ENCODE data around the gene FBLN5.
"Not testable (repeated sequence)": the region's sequence is repeated elsewhere in the genome, so short reads cannot be mapped to it uniquely, and the experiment has no call there.

Gene FBLN5

DNA sequence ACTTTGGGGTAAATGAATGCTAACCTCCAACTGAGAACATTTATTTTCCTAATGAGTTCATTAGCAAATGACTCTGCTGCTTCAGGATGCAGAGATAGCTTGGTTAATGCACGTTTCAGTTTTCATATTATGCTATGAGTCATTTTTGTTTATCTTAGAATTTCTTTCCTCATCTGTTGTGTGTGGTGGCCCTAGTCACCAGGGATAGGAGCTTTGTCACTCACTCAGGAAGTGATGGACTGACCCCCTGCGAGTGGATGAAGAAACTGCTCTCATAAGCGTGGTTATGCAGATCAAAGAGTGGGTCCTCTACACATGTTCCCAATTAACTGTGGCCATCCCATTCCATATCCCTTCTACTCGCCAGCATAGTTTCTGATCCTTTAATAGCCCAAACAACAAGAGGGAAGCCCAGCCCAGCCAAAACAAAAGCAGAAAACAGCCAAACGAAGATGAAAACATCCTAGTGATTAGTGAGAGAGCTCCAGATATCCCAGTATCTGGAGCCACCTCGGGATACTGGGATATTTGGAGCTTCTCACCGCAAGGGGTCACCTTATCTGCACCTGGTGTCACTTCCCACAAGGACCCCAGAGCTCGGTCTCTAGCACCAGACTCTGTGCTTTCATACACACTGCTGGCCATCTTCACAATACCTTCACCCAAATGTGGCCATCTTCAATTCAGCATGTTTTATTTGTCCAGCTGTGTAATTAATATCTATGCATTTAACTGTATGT lies 88.8 kb downstream of the FBLN5 start:
- peak; percentile 72 for DNase-seq

DNA sequence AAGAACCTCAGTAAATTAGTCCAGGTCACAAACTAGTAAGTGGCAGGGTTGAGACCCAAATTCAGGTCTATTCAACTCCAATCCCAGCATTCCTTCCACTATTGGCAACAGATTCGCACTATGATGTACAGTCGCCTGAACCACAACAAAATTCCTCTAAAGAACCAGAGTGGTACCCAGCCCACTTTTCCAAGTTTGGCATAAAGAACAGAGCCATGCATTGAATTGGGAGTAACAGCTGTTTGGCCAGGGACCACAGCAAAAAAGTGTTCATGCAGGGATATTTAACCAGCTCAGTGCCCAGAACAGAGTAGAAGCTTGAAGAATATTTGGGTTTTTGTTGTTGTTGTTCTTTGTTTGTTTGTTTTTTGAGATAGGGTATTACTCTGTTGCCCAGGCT lies 89.9 kb downstream of the FBLN5 start:
- DNase-seq = no peak

GRCh38 chr14:91854327-91854934 lies 93.1 kb downstream of the FBLN5 start:
- no peak for DNase-seq

DNA sequence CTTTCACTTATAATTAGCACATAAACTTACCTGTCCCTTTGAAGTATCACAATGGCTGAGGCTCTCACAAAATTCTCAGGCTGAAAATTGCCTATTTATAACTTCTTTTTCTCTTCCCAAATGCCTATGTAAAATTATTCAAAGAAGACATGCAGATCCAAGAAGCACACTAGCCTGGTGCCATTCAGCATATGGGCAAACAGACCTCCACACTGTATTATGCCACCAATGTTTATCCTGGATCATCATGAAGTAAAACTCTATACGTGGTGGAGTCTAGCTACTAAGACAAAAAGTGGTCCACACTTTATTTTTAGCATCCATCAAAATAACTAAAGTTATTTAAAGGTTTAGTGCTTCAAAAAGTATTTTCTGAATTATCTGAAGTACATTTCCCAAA lies 95.9 kb downstream of the FBLN5 start:
- DNase-seq = no peak

DNA sequence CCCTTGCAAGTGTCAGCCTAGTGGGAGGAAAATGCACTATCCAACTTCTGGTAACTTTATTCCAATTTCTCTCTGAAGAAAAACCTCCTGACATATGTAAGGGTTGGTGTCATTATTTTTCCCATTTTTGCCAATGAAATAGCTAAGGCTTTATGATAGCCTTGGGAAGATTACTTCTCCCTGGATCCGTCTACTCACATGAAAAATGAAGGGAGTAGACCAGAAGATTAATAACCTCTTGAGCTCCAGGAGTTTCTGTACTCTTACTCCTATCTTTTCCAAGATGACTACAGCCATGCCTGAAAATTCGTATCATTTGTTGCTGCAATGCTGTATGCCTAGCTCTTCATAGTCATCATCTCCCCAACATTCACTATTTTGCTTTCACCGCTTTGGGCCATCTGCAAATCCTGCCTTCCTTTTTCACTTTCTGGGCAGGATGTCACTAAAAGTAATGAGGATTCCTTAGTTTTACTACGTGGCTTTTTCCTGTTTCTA lies 98.9 kb downstream of the FBLN5 start:
- no peak for DNase-seq

DNA sequence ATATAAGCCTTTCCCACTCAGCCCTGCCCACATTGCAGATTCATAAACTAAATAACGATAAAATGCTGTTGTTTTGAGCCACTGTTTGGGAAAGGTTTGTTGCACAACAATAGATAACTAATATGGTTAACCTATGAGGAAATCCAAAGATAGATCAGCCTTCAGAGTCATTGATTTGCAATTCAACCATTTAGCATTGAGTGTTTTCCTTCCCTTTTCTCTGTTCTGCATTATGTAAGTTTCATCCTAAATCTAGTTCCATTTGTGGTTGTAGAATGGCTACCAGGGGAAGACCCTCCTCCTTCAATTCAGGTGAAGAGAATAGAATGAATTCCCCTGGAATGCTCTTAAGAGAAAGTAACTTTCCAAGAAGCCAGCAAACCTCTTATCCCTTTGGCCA lies 99.8 kb downstream of the FBLN5 start:
- DNase-seq = no peak

DNA sequence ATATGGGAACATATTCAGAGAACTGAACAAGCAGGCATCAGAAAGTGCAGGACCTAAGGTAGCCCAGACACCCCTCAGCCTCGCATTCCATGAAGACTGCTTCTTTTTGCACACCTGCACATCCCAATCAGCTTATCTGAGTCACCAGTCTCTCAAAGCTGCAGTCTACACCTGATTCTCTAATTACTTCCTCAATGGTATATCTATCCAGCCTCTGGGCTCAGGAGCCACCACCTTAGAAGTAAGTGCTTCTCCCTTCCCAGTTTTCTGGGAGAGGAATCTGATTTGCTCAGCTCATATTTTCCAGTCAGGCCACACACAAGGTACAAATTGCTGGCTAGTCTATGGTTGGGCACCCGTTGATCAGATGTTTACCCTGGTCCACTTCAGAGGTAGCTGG lies 101.8 kb downstream of the FBLN5 start:
- DNase-seq = no peak

DNA sequence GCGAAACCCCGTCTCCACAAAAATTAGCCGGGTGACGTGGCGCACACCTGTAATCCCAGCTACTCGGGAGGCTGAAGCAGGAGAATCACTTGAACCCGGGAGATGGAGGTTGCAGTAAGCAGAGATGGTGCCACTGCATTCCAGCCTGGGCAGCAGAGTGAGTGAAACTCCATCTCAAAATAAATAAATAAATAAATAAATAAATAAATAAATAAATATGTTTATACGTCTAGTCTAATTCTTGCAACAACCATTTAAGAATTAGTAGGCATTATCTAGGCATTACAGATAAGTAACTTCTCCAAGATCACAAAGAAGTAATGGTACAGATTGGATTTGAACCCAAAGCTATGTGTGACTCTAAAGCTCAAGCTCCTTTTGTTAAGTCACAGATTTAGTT lies 102.4 kb downstream of the FBLN5 start:
- not testable (repeated sequence) for DNase-seq

GRCh38 chr14:91844029-91844428 lies 103.5 kb downstream of the FBLN5 start:
- DNase-seq = no peak

DNA sequence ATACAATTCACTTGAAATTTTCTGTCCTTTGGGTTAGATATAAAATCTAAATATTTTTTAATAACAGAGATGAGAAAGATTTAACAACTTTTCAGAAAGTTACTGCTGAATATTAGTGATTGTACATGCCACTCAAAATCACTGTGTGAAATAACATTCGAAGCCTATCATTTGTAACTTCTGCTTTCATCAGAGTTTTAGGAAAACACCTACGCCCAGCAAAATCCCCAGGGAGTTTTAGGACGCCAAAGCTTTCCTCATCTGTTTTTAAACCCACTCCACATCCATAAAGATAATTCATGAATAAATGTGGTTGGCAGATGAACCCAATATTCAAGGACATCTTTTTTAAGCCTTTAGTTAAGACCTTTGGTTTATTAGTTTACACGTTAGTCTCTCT lies 104.1 kb downstream of the FBLN5 start:
- no peak for DNase-seq

GRCh38 chr14:91841065-91841464 lies 106.4 kb downstream of the FBLN5 start:
- DNase-seq = no peak

- no peak for DNase-seq
Measured at GRCh38 chr14:91839749-91840148, 107.7 kb downstream of the FBLN5 start.

GRCh38 chr14:91837076-91837475 lies 110.4 kb downstream of the FBLN5 start:
- DNase-seq = no peak

DNA sequence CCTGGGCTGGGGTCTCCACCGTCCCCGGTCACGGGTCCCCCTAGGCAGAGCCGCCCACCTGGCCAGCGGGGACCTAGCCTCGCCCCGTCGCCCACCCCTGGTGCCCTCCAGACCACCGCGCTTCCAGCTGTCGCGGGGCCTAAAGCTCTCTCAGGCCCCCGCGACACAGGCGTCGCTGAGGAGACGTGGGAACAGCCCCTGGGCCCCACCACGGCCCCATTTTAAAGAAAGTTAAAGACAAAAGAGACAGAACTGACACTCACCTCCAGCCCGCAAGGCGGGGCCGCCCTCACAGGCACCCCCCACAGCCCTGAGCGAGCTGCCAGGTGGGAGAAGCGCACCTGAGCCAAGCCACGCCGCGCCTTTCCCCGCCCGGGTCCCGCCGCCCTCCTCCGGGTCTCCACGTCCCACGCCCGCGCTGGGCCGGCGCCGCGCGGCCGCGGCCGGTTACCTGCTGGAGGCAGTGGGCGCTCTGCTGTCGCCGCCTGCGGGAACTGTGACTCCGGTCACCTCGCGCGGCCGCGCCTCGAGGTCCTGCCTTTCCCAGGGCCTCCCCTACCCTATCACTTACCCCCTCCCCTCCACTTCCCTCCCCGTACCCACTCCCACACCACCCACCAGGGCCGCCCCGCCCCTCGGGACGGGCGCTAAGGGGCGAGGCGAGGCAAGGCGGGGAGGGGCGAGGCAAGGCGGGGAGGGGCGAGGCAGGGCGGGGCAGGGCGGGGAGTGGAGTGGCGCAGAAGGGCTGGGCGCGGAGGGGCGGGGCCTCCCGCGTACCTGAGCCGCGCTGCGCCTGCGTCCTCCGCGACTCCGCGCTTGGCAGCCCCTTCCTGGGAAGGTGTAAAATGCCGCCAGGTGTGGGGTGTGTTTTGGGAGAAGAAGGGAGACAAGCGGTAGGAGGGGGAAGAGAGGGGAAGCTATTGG lies 111.3 kb downstream of the FBLN5 start:
- no peak for DNase-seq

GRCh38 chr14:91835197-91835919 lies 112.1 kb downstream of the FBLN5 start:
- no peak for DNase-seq

- DNase-seq = no peak
Measured at GRCh38 chr14:91834571-91834970, 112.9 kb downstream of the FBLN5 start.

DNA sequence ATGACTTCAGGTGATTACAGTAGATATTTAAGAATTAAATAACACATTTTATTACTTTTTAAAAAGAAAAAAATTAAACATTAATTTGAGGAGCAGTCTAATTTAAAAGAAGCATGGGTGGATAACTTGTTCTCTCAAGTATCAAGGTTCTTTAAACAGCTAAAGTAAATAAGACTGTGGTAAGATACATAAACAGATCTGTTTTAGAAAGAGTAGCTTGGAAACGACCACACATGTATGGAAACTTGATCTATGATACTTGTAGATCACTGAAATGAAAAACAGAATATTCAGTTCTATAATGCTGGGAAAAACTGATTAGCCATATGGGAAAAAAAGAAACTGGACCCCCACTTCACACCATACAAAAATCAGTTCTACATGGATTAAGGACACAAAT lies 116.2 kb downstream of the FBLN5 start:
- DNase-seq = no peak

- DNase-seq = peak; percentile 3
Measured at GRCh38 chr14:91830777-91831176, 116.7 kb downstream of the FBLN5 start.

- no peak for DNase-seq
Measured at GRCh38 chr14:91829511-91829910, 118.0 kb downstream of the FBLN5 start.

- no peak for DNase-seq
Measured at GRCh38 chr14:91827746-91828145, 119.7 kb downstream of the FBLN5 start.
